ES-I3 (cell line): Measurements from ENCODE around the gene ZNF638.

ENCODE experiments used
- H3K36me3 ChIP-seq: 2 replicates; pipeline ENCODE4 v1.6.1; 2013; ENCODE audit warnings: mild to moderate bottlenecking, low read length, control low read depth, moderate library complexity; ENCODE audit not compliant: insufficient read depth
- H3K4me1 ChIP-seq: 2 replicates; pipeline ENCODE4 v1.6.1; 2013; ENCODE audit warnings: mild to moderate bottlenecking, control low read depth, low read length; ENCODE audit not compliant: insufficient read depth
- H3K9ac ChIP-seq: 2 replicates; pipeline ENCODE4 v1.6.1; 2013; ENCODE audit warnings: low read depth, mild to moderate bottlenecking, low read length, moderate library complexity
- H3K9me3 ChIP-seq: 2 replicates; pipeline ENCODE4 v1.6.1; 2013; ENCODE audit warnings: mild to moderate bottlenecking, low read length, moderate library complexity; ENCODE audit not compliant: control insufficient read depth, insufficient read depth

The ZNF638 gene

DNA sequence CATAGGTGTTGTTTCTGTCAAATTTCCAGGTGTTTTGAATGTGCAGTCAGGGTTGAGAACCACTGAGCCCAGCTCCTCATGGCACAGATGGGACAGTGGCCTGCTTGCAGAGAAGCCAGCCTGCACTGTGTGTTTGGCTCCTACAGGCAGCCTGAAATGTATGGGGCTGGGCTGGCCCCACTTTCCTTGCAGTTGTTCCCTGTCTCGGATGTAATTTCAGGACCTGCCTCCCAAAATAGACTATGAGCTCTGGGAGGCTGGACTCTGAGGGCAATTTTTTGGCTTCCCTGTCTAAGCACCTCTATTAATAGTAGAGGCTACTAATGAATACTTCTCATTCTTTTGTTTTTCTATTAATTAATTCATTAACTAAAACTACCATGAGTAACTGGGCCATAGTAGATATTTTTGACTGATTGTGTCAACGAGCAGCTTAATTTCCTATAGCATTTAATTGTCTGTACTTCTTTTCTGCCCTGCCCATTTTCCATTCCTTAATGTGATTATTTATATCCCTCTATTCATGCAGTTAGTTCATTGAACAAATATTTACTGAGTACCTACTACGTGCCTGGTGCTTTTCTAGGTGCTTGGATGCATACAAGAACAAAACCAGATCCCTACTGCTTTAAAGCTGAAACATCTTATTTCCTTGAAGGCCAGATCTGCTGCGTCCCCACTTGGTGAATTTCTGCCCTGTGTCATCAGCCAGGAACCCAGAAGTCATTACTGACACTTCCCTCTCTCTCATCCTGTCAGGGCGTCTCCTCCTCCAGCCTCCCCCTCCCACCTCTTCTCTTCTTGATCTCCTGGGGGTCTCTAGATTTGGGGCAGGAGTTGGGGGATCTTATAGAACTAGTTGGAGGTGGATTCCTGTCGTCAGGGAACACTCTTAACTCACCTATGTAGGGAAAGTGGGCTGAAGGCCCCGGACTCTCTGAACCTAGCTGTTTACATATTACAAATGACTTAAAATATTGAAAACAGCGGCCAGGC, 138.1 kb downstream of the ZNF638 start:
- Histone ChIP-seq H3K9ac (no peak overlapping the region), H3K9me3 (no peaks in the 10 kb centered on the region), H3K36me3 (no peaks in the 10 kb centered on the region), H3K4me1 (peaks cover 10% of the 10 kb centered on the region)

DNA sequence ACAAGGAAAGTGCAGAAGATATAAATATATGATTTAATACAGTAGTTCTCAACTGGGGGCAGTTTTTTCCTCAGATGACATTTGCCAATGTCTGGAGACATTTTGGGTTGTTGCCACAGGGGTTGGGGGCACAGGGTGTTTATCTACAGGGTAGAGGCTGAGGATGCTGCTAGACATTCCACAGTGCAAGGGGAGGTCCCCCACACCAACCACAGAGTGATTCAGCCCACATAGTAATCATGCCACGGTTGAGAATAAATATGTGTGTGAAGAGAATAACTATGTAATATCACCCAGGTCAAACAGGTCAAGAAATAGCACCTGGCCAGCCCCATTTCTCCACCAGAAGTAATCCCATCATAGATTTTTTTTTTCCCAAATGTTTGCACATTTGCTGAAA, 139.7 kb downstream of the ZNF638 start:
- no peak overlapping the region for H3K9ac ChIP-seq
- no peaks in the 10 kb centered on the region for H3K9me3 ChIP-seq
- H3K36me3 ChIP-seq = no peaks in the 10 kb centered on the region
- H3K4me1 ChIP-seq = peaks cover 10% of the 10 kb centered on the region

DNA sequence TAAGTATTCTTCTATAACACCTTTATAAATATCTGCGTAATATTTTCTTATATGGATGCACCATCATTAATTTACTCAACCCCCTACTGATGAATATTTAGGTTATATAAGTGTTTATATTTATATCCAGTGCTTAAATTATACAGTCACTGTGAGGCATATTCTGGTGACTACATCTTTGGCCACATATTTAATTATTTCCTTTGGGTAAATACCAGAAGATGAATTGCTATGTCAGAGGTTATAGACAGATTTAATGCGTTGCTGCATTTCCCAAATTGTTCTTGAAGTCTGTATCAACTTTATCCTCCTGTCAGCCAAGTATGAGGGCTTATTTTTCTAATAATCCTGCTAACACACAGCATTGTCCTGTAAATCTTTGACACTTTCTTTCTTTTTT, 140.4 kb downstream of the ZNF638 start:
- H3K4me1 ChIP-seq = peaks cover 10% of the 10 kb centered on the region
- H3K9me3 ChIP-seq = no peaks in the 10 kb centered on the region
- no peak overlapping the region for H3K9ac ChIP-seq
- H3K36me3 ChIP-seq = no peaks in the 10 kb centered on the region

GRCh38 chr2:71473346-71474031, 141.9 kb downstream of the ZNF638 start:
- H3K9ac ChIP-seq = no peak overlapping the region
- H3K4me1 ChIP-seq = no peaks in the 10 kb centered on the region
- H3K36me3 ChIP-seq = no peaks in the 10 kb centered on the region
- H3K9me3 ChIP-seq = no peaks in the 10 kb centered on the region

DNA sequence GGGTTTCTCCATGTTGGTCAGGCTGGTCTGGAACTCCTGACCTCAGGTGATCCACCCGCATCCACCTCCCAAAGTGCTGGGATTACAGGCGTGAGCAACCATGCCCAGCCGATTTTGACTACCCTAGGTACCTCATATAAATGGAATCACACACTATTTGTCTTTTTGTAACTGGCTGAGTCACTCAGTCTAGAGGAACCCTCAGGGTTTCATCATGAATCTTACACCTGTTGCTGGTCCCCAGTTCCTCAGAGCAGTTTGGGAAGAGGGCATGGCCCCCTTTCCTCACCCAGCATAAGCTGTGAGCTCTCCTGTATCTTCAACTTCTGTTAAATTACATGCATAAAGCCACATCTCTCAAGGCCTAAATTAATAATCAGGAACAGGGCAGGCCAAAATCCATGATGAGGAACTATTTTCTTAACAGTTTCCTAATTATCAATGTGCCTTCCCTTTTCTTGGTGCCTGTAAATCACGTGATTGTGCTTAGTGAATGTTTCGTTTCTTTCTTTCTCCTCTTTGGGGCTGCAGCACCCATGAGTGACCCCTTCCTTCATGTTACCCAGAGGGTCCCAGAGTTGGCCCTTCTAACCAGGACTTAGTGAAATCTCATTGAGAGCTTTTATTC, 142.6 kb downstream of the ZNF638 start:
- H3K9me3 ChIP-seq = no peaks in the 10 kb centered on the region
- no peaks in the 10 kb centered on the region for H3K36me3 ChIP-seq
- no peaks in the 10 kb centered on the region for H3K4me1 ChIP-seq
- H3K9ac ChIP-seq = no peak overlapping the region

- H3K9me3 ChIP-seq = no peaks in the 10 kb centered on the region
- H3K9ac ChIP-seq = no peak overlapping the region
- H3K36me3 ChIP-seq = no peaks in the 10 kb centered on the region
- no peaks in the 10 kb centered on the region for H3K4me1 ChIP-seq
Measured at GRCh38 chr2:71474744-71475397, 143.3 kb downstream of the ZNF638 start.

- Histone ChIP-seq H3K9ac (no peak overlapping the region), H3K9me3 (no peaks in the 10 kb centered on the region), H3K36me3 (no peaks in the 10 kb centered on the region; the same call in 1 of the 2 replicates), H3K4me1 (no peaks in the 10 kb centered on the region)
Measured at GRCh38 chr2:71476495-71476894, 144.9 kb downstream of the ZNF638 start.

DNA sequence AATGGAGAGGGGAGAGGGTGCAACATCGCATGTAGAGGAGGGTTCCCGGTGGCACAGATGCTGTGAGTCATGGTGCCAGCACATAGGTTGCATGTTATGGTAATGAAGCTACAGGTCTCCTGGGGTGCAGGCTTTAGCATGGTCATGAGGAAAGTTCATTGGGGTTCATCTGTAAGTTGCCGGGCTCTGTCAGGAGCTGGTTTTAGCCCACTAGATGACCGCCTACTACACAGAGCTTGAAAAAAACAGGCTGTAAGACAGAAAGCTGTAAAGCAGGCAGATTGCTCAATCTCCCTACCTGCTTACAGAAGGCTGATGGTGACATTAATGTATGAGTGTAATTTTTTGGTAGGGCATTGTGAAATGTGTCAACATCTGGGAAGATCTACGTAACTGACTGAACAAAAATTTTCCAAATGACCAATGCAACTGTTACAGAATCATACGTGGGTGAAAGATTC, 145.7 kb downstream of the ZNF638 start:
- H3K36me3 ChIP-seq = no peaks in the 10 kb centered on the region; the same call in 1 of the 2 replicates
- no peak overlapping the region for H3K9ac ChIP-seq
- no peaks in the 10 kb centered on the region for H3K9me3 ChIP-seq
- H3K4me1 ChIP-seq = 0 out of 2 replicates have a peak, but pooled peaks cover 7% of the 10 kb centered on the region

- Histone ChIP-seq H3K9me3 (no peaks in the 10 kb centered on the region), H3K4me1 (0 out of 2 replicates have a peak, but pooled peaks cover 9% of the 10 kb centered on the region), H3K9ac (no peak overlapping the region), H3K36me3 (no peaks in the 10 kb centered on the region; the same call in 1 of the 2 replicates)
Measured at GRCh38 chr2:71478806-71479205, 147.2 kb downstream of the ZNF638 start.

GRCh38 chr2:71479261-71479660, 147.7 kb downstream of the ZNF638 start:
- Histone ChIP-seq H3K9ac (no peak overlapping the region), H3K9me3 (no peaks in the 10 kb centered on the region), H3K36me3 (no peaks in the 10 kb centered on the region; the same call in 1 of the 2 replicates), H3K4me1 (0 out of 2 replicates have a peak, but pooled peaks cover 9% of the 10 kb centered on the region)

DNA sequence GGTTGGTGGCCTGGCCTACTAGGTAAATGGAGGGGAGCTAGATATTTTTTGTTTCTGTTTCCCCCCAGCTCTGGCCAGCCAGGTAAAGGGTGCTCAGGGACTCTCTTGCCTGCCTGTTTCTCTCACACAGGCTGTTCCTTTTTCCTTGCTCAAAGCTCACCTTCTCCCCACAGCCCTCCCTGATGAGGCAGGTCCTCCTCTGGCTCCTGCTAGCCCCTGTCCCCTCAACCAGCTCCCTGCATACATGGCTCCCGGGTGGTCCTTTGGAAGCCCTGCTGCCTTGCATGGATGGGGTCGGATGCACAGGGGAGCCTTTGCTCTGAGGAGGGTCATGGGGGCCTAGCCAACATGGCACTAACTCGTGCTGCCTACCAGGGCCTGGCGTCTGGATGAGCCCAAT, 149.5 kb downstream of the ZNF638 start:
- Histone ChIP-seq H3K4me1 (peaks cover 12% of the 10 kb centered on the region; the same call in 1 of the 2 replicates), H3K36me3 (no peaks in the 10 kb centered on the region; the same call in 1 of the 2 replicates), H3K9me3 (no peaks in the 10 kb centered on the region), H3K9ac (no peak overlapping the region)

DNA sequence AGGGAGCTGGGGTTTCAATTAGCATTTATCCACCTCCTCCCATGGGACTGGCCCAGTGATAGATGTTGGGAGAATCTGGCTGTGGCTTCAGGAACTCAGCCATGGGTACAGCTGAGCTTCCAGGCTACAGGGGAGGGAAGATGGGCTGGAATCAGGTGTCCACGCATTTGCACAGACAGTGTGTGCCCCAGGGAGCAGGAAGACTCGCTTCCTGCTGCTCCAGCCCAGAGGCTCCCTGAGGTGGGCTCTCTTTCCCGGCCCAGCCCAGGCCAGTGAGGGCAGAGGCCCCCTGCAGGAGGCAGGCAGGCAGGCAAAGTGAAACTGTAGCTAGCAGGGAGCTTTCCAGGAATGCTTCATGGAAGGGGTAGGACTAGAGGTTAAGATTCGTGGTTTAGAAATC, 150.5 kb downstream of the ZNF638 start:
- Histone ChIP-seq H3K4me1 (peaks cover 15% of the 10 kb centered on the region; the same call in 1 of the 2 replicates), H3K9me3 (no peaks in the 10 kb centered on the region), H3K9ac (no peak overlapping the region), H3K36me3 (no peaks in the 10 kb centered on the region; the same call in 1 of the 2 replicates)

- H3K9me3 ChIP-seq = no peaks in the 10 kb centered on the region
- no peaks in the 10 kb centered on the region; the same call in 1 of the 2 replicates for H3K36me3 ChIP-seq
- H3K4me1 ChIP-seq = peaks cover 15% of the 10 kb centered on the region; the same call in 1 of the 2 replicates
- H3K9ac ChIP-seq = no peak overlapping the region
Measured at GRCh38 chr2:71483246-71483645, 151.7 kb downstream of the ZNF638 start.

GRCh38 chr2:71484354-71484753, 152.8 kb downstream of the ZNF638 start:
- no peaks in the 10 kb centered on the region for H3K9me3 ChIP-seq
- no peak overlapping the region for H3K9ac ChIP-seq
- H3K4me1 ChIP-seq = peaks cover 15% of the 10 kb centered on the region; the same call in 1 of the 2 replicates
- no peaks in the 10 kb centered on the region; the same call in 1 of the 2 replicates for H3K36me3 ChIP-seq
